Measurements from ENCODE around the gene REEP6. TPM values are rescaled to one million over a fixed set of nuclear protein-coding genes. Genes with fewer than 3 reads are reported as not detected.

REEP6 gene
- total and polyA plus RNA-seq, 2 of the 8 experiments (the other 6 are each of a cell fraction or from before 2014, with no cell fraction given) = 12.6 to 20.7 TPM

DNA sequence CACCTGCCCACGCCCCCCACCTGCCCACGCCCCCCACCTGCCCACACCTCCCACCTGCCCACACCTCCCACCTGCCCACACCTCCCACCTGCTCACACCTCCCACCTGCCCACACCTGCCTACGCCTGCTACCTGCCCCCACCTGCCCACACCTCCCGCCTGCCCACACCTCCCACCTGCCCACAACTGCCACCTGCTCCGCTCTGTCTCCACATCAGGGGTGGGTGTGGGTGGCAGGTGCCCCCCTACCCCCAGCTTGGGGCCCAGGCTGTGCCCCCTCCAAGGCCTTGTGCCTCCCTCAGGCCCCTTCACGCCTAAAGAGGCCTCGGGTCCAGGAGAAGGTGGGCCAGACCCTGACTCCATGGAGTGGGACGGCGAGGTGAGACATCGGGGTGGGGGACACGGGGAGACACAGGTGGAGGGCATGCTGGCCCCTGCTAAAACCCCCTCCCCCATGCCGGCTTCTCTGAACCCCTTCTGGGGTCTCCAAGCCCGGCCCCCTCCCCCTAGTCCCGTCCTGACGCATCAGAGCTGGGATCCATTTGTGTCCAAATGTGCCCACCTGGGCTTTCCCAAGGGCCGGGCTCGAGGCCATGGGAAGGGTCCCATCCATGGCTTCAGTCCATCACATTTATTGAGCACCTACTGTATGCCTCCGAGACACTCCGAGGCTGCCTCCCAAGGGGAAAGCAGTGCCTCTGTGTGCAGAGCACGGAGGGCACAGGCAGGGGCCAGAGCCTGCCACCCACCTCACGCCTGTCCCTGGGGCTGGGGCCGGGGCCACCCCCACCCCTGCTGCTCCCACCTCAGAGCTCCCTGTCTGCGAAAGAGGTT lies 37.8 kb downstream of the REEP6 start (continued):
- TF ChIP-seq, protein P1, sequence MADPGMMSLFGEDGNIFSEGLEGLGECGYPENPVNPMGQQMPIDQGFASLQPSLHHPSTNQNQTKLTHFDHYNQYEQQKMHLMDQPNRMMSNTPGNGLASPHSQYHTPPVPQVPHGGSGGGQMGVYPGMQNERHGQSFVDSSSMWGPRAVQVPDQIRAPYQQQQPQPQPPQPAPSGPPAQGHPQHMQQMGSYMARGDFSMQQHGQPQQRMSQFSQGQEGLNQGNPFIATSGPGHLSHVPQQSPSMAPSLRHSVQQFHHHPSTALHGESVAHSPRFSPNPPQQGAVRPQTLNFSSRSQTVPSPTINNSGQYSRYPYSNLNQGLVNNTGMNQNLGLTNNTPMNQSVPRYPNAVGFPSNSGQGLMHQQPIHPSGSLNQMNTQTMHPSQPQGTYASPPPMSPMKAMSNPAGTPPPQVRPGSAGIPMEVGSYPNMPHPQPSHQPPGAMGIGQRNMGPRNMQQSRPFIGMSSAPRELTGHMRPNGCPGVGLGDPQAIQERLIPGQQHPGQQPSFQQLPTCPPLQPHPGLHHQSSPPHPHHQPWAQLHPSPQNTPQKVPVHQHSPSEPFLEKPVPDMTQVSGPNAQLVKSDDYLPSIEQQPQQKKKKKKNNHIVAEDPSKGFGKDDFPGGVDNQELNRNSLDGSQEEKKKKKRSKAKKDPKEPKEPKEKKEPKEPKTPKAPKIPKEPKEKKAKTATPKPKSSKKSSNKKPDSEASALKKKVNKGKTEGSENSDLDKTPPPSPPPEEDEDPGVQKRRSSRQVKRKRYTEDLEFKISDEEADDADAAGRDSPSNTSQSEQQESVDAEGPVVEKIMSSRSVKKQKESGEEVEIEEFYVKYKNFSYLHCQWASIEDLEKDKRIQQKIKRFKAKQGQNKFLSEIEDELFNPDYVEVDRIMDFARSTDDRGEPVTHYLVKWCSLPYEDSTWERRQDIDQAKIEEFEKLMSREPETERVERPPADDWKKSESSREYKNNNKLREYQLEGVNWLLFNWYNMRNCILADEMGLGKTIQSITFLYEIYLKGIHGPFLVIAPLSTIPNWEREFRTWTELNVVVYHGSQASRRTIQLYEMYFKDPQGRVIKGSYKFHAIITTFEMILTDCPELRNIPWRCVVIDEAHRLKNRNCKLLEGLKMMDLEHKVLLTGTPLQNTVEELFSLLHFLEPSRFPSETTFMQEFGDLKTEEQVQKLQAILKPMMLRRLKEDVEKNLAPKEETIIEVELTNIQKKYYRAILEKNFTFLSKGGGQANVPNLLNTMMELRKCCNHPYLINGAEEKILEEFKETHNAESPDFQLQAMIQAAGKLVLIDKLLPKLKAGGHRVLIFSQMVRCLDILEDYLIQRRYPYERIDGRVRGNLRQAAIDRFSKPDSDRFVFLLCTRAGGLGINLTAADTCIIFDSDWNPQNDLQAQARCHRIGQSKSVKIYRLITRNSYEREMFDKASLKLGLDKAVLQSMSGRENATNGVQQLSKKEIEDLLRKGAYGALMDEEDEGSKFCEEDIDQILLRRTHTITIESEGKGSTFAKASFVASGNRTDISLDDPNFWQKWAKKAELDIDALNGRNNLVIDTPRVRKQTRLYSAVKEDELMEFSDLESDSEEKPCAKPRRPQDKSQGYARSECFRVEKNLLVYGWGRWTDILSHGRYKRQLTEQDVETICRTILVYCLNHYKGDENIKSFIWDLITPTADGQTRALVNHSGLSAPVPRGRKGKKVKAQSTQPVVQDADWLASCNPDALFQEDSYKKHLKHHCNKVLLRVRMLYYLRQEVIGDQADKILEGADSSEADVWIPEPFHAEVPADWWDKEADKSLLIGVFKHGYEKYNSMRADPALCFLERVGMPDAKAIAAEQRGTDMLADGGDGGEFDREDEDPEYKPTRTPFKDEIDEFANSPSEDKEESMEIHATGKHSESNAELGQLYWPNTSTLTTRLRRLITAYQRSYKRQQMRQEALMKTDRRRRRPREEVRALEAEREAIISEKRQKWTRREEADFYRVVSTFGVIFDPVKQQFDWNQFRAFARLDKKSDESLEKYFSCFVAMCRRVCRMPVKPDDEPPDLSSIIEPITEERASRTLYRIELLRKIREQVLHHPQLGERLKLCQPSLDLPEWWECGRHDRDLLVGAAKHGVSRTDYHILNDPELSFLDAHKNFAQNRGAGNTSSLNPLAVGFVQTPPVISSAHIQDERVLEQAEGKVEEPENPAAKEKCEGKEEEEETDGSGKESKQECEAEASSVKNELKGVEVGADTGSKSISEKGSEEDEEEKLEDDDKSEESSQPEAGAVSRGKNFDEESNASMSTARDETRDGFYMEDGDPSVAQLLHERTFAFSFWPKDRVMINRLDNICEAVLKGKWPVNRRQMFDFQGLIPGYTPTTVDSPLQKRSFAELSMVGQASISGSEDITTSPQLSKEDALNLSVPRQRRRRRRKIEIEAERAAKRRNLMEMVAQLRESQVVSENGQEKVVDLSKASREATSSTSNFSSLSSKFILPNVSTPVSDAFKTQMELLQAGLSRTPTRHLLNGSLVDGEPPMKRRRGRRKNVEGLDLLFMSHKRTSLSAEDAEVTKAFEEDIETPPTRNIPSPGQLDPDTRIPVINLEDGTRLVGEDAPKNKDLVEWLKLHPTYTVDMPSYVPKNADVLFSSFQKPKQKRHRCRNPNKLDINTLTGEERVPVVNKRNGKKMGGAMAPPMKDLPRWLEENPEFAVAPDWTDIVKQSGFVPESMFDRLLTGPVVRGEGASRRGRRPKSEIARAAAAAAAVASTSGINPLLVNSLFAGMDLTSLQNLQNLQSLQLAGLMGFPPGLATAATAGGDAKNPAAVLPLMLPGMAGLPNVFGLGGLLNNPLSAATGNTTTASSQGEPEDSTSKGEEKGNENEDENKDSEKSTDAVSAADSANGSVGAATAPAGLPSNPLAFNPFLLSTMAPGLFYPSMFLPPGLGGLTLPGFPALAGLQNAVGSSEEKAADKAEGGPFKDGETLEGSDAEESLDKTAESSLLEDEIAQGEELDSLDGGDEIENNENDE (IDR thresholded peaks at IDR 0.05; ENCODE audit: insufficient replicate concordance, low read length) = no peak
- TF ChIP-seq CTBP2 (IDR thresholded peaks at IDR 0.05; ENCODE audit: borderline replicate concordance, insufficient read depth, insufficient read length, low read length) (no peak), SAP30 (IDR thresholded peaks at IDR 0.05; ENCODE audit: insufficient read depth, insufficient replicate concordance, low read length) (no peak), FOSL1 (IDR thresholded peaks at IDR 0.05; ENCODE audit: insufficient read depth, low read depth, low read length) (no peak), EGR1 (IDR thresholded peaks at IDR 0.05; ENCODE audit: borderline replicate concordance, low read depth, low read length) (no peak)
- TF ChIP-seq, protein P2, sequence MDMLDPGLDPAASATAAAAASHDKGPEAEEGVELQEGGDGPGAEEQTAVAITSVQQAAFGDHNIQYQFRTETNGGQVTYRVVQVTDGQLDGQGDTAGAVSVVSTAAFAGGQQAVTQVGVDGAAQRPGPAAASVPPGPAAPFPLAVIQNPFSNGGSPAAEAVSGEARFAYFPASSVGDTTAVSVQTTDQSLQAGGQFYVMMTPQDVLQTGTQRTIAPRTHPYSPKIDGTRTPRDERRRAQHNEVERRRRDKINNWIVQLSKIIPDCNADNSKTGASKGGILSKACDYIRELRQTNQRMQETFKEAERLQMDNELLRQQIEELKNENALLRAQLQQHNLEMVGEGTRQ (IDR thresholded peaks at IDR 0.05; ENCODE audit: low read length) = no peak

Measured in H1 (cell line).